ENCODE data around the gene FAF1.
"Not testable (repeated sequence)": the region's sequence is repeated elsewhere in the genome, so short reads cannot be mapped to it uniquely, and the experiment has no call there.

Gene FAF1

DNA sequence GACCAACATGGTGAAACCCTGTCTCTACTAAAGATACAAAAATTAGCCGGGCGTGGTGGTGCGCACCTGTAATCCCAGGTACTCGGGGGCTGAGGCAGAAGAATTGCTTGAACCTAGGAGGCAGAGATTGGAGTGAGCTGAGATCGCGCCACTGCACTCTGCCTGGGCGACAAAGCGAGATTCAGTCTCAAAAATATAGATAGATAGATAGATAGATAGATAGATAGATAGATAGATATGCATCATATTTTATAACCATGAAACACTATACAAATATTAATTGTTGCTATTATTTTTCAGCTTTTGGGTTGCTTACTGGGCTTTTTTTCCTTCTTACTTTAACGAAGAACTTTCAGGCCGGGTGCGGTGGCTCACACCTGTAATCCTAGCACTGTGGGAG, 4.8 kb upstream of the FAF1 start:
- Histone ChIP-seq H3K27ac (ENCODE audit: low read depth, low read length) (no peak overlapping the region), H2AFZ (ENCODE audit: low read depth, low read length, severe bottlenecking) (no peak overlapping the region), H3F3A (ENCODE audit: insufficient read depth) (peaks cover 49% of the 10 kb centered on the region), H3K9me3 (ENCODE audit: insufficient read depth, low read length) (no peaks in the 10 kb centered on the region), H3K79me2 (ENCODE audit: insufficient read depth, low read length) (peaks cover 10% of the 10 kb centered on the region), H3K36me3 (ENCODE audit: low read length) (no peaks in the 10 kb centered on the region), H3K9ac (ENCODE audit: low read length) (no peak overlapping the region), H4K20me1 (ENCODE audit: low read depth, low read length) (no peaks in the 10 kb centered on the region), H3K27me3 (ENCODE audit: low read length) (no peaks in the 10 kb centered on the region), H3K9me2 (replicated peaks; ENCODE audit: insufficient read depth, low read length) (no peaks in the 10 kb centered on the region), H3K4me3 (ENCODE audit: insufficient read depth, low read length, poor library complexity, severe bottlenecking) (no peak overlapping the region), H3K4me2 (ENCODE audit: low read depth, low read length, poor library complexity, severe bottlenecking) (no peak overlapping the region)
- TF ChIP-seq, protein P1, sequence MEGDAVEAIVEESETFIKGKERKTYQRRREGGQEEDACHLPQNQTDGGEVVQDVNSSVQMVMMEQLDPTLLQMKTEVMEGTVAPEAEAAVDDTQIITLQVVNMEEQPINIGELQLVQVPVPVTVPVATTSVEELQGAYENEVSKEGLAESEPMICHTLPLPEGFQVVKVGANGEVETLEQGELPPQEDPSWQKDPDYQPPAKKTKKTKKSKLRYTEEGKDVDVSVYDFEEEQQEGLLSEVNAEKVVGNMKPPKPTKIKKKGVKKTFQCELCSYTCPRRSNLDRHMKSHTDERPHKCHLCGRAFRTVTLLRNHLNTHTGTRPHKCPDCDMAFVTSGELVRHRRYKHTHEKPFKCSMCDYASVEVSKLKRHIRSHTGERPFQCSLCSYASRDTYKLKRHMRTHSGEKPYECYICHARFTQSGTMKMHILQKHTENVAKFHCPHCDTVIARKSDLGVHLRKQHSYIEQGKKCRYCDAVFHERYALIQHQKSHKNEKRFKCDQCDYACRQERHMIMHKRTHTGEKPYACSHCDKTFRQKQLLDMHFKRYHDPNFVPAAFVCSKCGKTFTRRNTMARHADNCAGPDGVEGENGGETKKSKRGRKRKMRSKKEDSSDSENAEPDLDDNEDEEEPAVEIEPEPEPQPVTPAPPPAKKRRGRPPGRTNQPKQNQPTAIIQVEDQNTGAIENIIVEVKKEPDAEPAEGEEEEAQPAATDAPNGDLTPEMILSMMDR (IDR thresholded peaks at IDR 0.05; ENCODE audit: insufficient read depth, low read length, poor library complexity, severe bottlenecking), result no peak
- TF ChIP-seq EZH2phosphoT487 (conservative IDR thresholded peaks at IDR 0.05; ENCODE audit: low read length), result no peak

DNA sequence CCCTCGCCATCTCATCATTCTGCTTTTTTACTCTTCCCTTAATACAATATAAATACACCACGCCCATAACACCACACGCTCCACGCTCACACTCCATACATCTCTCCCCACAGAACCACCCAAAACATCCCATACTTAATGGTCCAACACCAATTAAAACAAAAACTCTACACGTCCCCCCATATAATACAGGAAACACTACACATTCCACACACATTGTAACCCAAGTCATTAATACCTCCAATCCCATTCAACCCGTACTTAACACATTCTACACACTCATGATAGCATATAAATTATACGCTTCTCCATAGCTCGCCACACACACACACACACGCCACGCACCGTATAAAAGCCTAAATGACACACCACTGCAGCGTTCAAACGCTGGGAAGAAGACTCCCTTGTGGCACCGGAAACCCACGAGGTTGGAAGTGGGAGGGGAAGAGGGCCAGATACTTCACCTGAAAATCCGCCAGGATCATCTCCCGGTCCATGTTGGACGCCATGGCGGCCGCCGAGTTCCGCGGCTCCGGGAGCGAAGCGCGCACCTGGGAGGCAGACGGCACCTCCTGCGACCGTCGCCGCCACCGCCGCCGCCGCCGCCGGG, 659 bp downstream of the FAF1 start:
- H3K4me3 ChIP-seq (ENCODE audit: insufficient read depth, low read length, poor library complexity, severe bottlenecking), result peak overlapping the region; percentile 100
- H3K9me3 ChIP-seq (ENCODE audit: insufficient read depth, low read length), result no peaks in the 10 kb centered on the region
- no peak for TF ChIP-seq EZH2phosphoT487 (conservative IDR thresholded peaks at IDR 0.05; ENCODE audit: low read length)
- TF ChIP-seq, protein P1 (IDR thresholded peaks at IDR 0.05; ENCODE audit: insufficient read depth, low read length, poor library complexity, severe bottlenecking), result no peak
- peak overlapping the region; percentile 98 for H3K9ac ChIP-seq (ENCODE audit: low read length)
- peak overlapping the region; percentile 72 for H3K27ac ChIP-seq (ENCODE audit: low read depth, low read length)
- peaks cover 53% of the 10 kb centered on the region for H3K79me2 ChIP-seq (ENCODE audit: insufficient read depth, low read length)
- H3K27me3 ChIP-seq (ENCODE audit: low read length), result no peaks in the 10 kb centered on the region
- H4K20me1 ChIP-seq (ENCODE audit: low read depth, low read length), result no peaks in the 10 kb centered on the region
- H3K4me2 ChIP-seq (ENCODE audit: low read depth, low read length, poor library complexity, severe bottlenecking), result peak overlapping the region; percentile 77
- no peaks in the 10 kb centered on the region for H3K9me2 ChIP-seq (replicated peaks; ENCODE audit: insufficient read depth, low read length)
- peaks cover 19% of the 10 kb centered on the region for H3F3A ChIP-seq (ENCODE audit: insufficient read depth)
- no peaks in the 10 kb centered on the region; the same call in 1 of the 2 replicates for H3K36me3 ChIP-seq (ENCODE audit: low read length)
- H2AFZ ChIP-seq (ENCODE audit: low read depth, low read length, severe bottlenecking), result no peak overlapping the region

DNA sequence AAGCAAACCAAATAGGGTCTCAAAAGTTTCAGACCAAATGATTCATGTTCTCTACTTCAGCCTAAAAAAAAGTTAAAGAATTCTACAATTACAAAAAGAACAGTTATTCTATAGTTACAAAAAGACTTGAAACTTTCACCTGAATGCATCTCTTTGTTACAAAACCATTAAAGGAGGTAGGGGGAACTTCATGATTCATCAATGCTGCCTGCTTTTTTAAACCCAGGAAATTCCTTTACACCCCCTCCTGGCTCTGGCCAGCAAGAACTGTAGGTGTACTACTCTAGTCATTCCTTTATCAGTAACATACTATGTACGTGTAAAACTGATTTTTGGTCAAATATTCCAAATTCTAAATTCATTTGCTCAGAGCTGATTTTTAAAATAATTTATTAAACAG, 5.0 kb downstream of the FAF1 start:
- no peaks in the 10 kb centered on the region for H3K9me3 ChIP-seq (ENCODE audit: insufficient read depth, low read length)
- no peaks in the 10 kb centered on the region; the same call in 1 of the 2 replicates for H3K36me3 ChIP-seq (ENCODE audit: low read length)
- no peaks in the 10 kb centered on the region for H3K27me3 ChIP-seq (ENCODE audit: low read length)
- peaks cover 84% of the 10 kb centered on the region for H3K79me2 ChIP-seq (ENCODE audit: insufficient read depth, low read length)
- no peak overlapping the region for H2AFZ ChIP-seq (ENCODE audit: low read depth, low read length, severe bottlenecking)
- no peak overlapping the region for H3K4me2 ChIP-seq (ENCODE audit: low read depth, low read length, poor library complexity, severe bottlenecking)
- no peak overlapping the region for H3K4me3 ChIP-seq (ENCODE audit: insufficient read depth, low read length, poor library complexity, severe bottlenecking)
- H3F3A ChIP-seq (ENCODE audit: insufficient read depth), result no peaks in the 10 kb centered on the region
- TF ChIP-seq, protein P1 (IDR thresholded peaks at IDR 0.05; ENCODE audit: insufficient read depth, low read length, poor library complexity, severe bottlenecking), result no peak
- TF ChIP-seq EZH2phosphoT487 (conservative IDR thresholded peaks at IDR 0.05; ENCODE audit: low read length), result no peak
- peaks cover 5% of the 10 kb centered on the region; the same call in 1 of the 2 replicates for H4K20me1 ChIP-seq (ENCODE audit: low read depth, low read length)
- no peak overlapping the region for H3K9ac ChIP-seq (ENCODE audit: low read length)
- no peak overlapping the region for H3K27ac ChIP-seq (ENCODE audit: low read depth, low read length)
- H3K9me2 ChIP-seq (replicated peaks; ENCODE audit: insufficient read depth, low read length), result no peaks in the 10 kb centered on the region

DNA sequence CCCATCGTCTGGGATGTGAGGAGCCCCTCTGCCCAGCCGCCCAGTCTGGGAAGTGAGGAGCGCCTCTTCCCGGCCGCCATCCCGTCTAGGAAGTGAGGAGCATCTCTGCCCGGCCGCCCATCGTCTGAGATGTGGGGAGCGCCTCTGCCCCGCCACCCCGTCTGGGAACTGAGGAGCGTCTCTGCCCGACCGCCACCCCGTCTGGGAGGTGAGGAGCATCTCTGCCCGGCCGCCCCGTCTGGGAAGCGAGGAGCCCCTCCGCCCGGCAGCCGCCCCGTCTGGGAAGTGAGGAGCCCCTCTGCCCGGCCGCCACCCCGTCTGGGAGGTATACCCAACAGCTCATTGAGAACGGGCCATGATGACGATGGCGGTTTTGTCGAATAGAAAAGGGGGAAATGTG, 7.5 kb downstream of the FAF1 start:
- not testable (repeated sequence) for H3K36me3 ChIP-seq (ENCODE audit: low read length); H3K27ac ChIP-seq (ENCODE audit: low read depth, low read length); H3F3A ChIP-seq (ENCODE audit: insufficient read depth); H3K4me2 ChIP-seq (ENCODE audit: low read depth, low read length, poor library complexity, severe bottlenecking); H3K9ac ChIP-seq (ENCODE audit: low read length); H2AFZ ChIP-seq (ENCODE audit: low read depth, low read length, severe bottlenecking); H3K4me3 ChIP-seq (ENCODE audit: insufficient read depth, low read length, poor library complexity, severe bottlenecking); H3K9me2 ChIP-seq (replicated peaks; ENCODE audit: insufficient read depth, low read length); H3K27me3 ChIP-seq (ENCODE audit: low read length); H3K9me3 ChIP-seq (ENCODE audit: insufficient read depth, low read length)
- H3K79me2 ChIP-seq (ENCODE audit: insufficient read depth, low read length), result peaks cover 88% of the 10 kb centered on the region
- H4K20me1 ChIP-seq (ENCODE audit: low read depth, low read length), result peaks cover 15% of the 10 kb centered on the region
